Memory B cell (primary cell): Measurements from ENCODE around the gene DDX50.
"Not testable (repeated sequence)": the region's sequence is repeated elsewhere in the genome, so short reads cannot be mapped to it uniquely, and the experiment has no call there.

Experiments
- ATAC-seq: fragments of 150-1000 bp; cut with Tn5 transposase; 2 replicates; pipeline ENCODE4 v1.10.0; 2021; ENCODE audit warnings: low read depth, mild to moderate bottlenecking, moderate library complexity
- DNase-seq, 2 donors: peaks; one replicate each; pipeline ENCODE4 v3.0.0; 2022; ENCODE audit warnings: low spot score in 2 of 2
- H3K27ac Mint-ChIP-seq: one replicate; pipeline ENCODE4 v1.8.0; 2022; ENCODE audit warnings: mild to moderate bottlenecking, moderate library complexity, mixed read lengths
- H3K27me3 Mint-ChIP-seq: one replicate; pipeline ENCODE4 v1.8.0; 2022; ENCODE audit warnings: mixed read lengths
- H3K36me3 Mint-ChIP-seq: one replicate; pipeline ENCODE4 v1.8.0; 2022; ENCODE audit warnings: mild to moderate bottlenecking, mixed read lengths
- H3K4me1 Mint-ChIP-seq: one replicate; pipeline ENCODE4 v1.8.0; 2022; ENCODE audit warnings: mixed read lengths
- H3K4me3 Mint-ChIP-seq: one replicate; pipeline ENCODE4 v1.8.0; 2022; ENCODE audit warnings: mild to moderate bottlenecking, moderate library complexity, mixed read lengths
- H3K9me3 Mint-ChIP-seq: one replicate; pipeline ENCODE4 v1.8.0; 2022; ENCODE audit warnings: mixed read lengths

DDX50 gene

GRCh38 chr10:68901105-68901927 is at the start of gene DDX50:
TSS of gene DDX50 (plus strand) at chr10:68901315. CDS start at chr10:68901385, 70 bp downstream.
- Mint-ChIP-seq H3K9me3 (no peaks in the 10 kb centered on the region), H3K36me3 (peaks cover 5% of the 10 kb centered on the region), H3K4me3 (peak within 1 kb of the TSS; percentile 99), H3K27me3 (no peaks in the 10 kb centered on the region), H3K27ac (peak within 1 kb of the TSS; percentile 100), H3K4me1 (peaks cover 20% of the 10 kb centered on the region)
- ATAC-seq (peak; percentile 91), DNase-seq (peak; percentile 93 to 94)

GRCh38 chr10:68856352-68856751 is 44.8 kb upstream of the DDX50 start:
- no peaks in the 10 kb centered on the region for H3K4me1 Mint-ChIP-seq
- H3K27ac Mint-ChIP-seq, result no peak overlapping the region
- DNase-seq, result no peak
- H3K27me3 Mint-ChIP-seq, result peaks cover 3% of the 10 kb centered on the region
- H3K36me3 Mint-ChIP-seq, result peaks cover 7% of the 10 kb centered on the region
- no peak overlapping the region for H3K4me3 Mint-ChIP-seq
- no peak for ATAC-seq
- H3K9me3 Mint-ChIP-seq, result peaks cover 8% of the 10 kb centered on the region

GRCh38 chr10:68857005-68857404 is 44.1 kb upstream of the DDX50 start:
- DNase-seq (no peak), ATAC-seq (no peak)
- Mint-ChIP-seq H3K36me3 (peaks cover 7% of the 10 kb centered on the region), H3K9me3 (peaks cover 8% of the 10 kb centered on the region), H3K27me3 (peaks cover 3% of the 10 kb centered on the region), H3K27ac (no peak overlapping the region), H3K4me1 (no peaks in the 10 kb centered on the region), H3K4me3 (no peak overlapping the region)

GRCh38 chr10:68861253-68861652 is 39.9 kb upstream of the DDX50 start:
- DNase-seq (no peak), ATAC-seq (no peak)
- Mint-ChIP-seq H3K9me3 (peaks cover 14% of the 10 kb centered on the region), H3K27ac (no peak overlapping the region), H3K27me3 (peaks cover 3% of the 10 kb centered on the region), H3K4me3 (no peak overlapping the region), H3K36me3 (peaks cover 4% of the 10 kb centered on the region), H3K4me1 (no peaks in the 10 kb centered on the region)

GRCh38 chr10:68864611-68865010 is 36.5 kb upstream of the DDX50 start:
- Mint-ChIP-seq H3K4me3 (no peak overlapping the region), H3K36me3 (peaks cover 7% of the 10 kb centered on the region), H3K9me3 (peaks cover 16% of the 10 kb centered on the region), H3K27ac (no peak overlapping the region), H3K4me1 (no peaks in the 10 kb centered on the region), H3K27me3 (peaks cover 2% of the 10 kb centered on the region)
- ATAC-seq (no peak), DNase-seq (no peak)

GRCh38 chr10:68868173-68868572 is 32.9 kb upstream of the DDX50 start:
- not testable (repeated sequence) for H3K9me3 Mint-ChIP-seq, ATAC-seq, DNase-seq, H3K36me3 Mint-ChIP-seq, H3K27me3 Mint-ChIP-seq, H3K4me1 Mint-ChIP-seq, H3K4me3 Mint-ChIP-seq, H3K27ac Mint-ChIP-seq

GRCh38 chr10:68869623-68870022 is 31.5 kb upstream of the DDX50 start:
- Mint-ChIP-seq H3K27ac (no peak overlapping the region), H3K4me1 (no peaks in the 10 kb centered on the region), H3K4me3 (no peak overlapping the region), H3K36me3 (peaks cover 2% of the 10 kb centered on the region), H3K9me3 (peaks cover 5% of the 10 kb centered on the region), H3K27me3 (peaks cover 2% of the 10 kb centered on the region)
- DNase-seq, result no peak
- no peak for ATAC-seq

GRCh38 chr10:68870061-68870460 is 31.1 kb upstream of the DDX50 start:
- H3K9me3 Mint-ChIP-seq, result peaks cover 5% of the 10 kb centered on the region
- peaks cover 2% of the 10 kb centered on the region for H3K36me3 Mint-ChIP-seq
- H3K27ac Mint-ChIP-seq, result no peak overlapping the region
- peaks cover 2% of the 10 kb centered on the region for H3K27me3 Mint-ChIP-seq
- ATAC-seq (no peak), DNase-seq (no peak)
- no peaks in the 10 kb centered on the region for H3K4me1 Mint-ChIP-seq
- no peak overlapping the region for H3K4me3 Mint-ChIP-seq

GRCh38 chr10:68870545-68871104 is 30.5 kb upstream of the DDX50 start:
- Mint-ChIP-seq H3K4me1 (no peaks in the 10 kb centered on the region), H3K27me3 (peaks cover 2% of the 10 kb centered on the region), H3K36me3 (peaks cover 2% of the 10 kb centered on the region), H3K4me3 (no peak overlapping the region), H3K27ac (no peak overlapping the region), H3K9me3 (peaks cover 5% of the 10 kb centered on the region)
- no peak for DNase-seq
- ATAC-seq, result no peak

GRCh38 chr10:68871105-68871711 is 29.9 kb upstream of the DDX50 start:
- H3K27me3 Mint-ChIP-seq, result peaks cover 2% of the 10 kb centered on the region
- no peak overlapping the region for H3K27ac Mint-ChIP-seq
- DNase-seq, result no peak
- H3K4me3 Mint-ChIP-seq, result no peak overlapping the region
- H3K9me3 Mint-ChIP-seq, result peaks cover 5% of the 10 kb centered on the region
- peaks cover 2% of the 10 kb centered on the region for H3K36me3 Mint-ChIP-seq
- no peaks in the 10 kb centered on the region for H3K4me1 Mint-ChIP-seq
- no peak for ATAC-seq

GRCh38 chr10:68871731-68872342 is 29.3 kb upstream of the DDX50 start:
- H3K27ac Mint-ChIP-seq, result no peak overlapping the region
- H3K9me3 Mint-ChIP-seq, result peaks cover 5% of the 10 kb centered on the region
- no peak overlapping the region for H3K4me3 Mint-ChIP-seq
- ATAC-seq (no peak), DNase-seq (no peak)
- H3K4me1 Mint-ChIP-seq, result no peaks in the 10 kb centered on the region
- peaks cover 2% of the 10 kb centered on the region for H3K36me3 Mint-ChIP-seq
- H3K27me3 Mint-ChIP-seq, result peaks cover 2% of the 10 kb centered on the region

GRCh38 chr10:68876246-68877138 is 24.6 kb upstream of the DDX50 start:
- Mint-ChIP-seq H3K36me3 (no peaks in the 10 kb centered on the region), H3K9me3 (no peaks in the 10 kb centered on the region)
- no peak for ATAC-seq

GRCh38 chr10:68877482-68878110 is 23.5 kb upstream of the DDX50 start:
- no peak for DNase-seq
- Mint-ChIP-seq H3K36me3 (no peaks in the 10 kb centered on the region), H3K27ac (no peak overlapping the region), H3K9me3 (no peaks in the 10 kb centered on the region), H3K27me3 (peaks cover 1% of the 10 kb centered on the region), H3K4me3 (no peak overlapping the region), H3K4me1 (no peaks in the 10 kb centered on the region)
- ATAC-seq, result no peak

More at GRCh38 chr10:68876246-68877138, 24.6 kb upstream of the DDX50 start:
- no peak for DNase-seq
- no peaks in the 10 kb centered on the region for H3K27me3 Mint-ChIP-seq
- no peak overlapping the region for H3K4me3 Mint-ChIP-seq
- H3K27ac Mint-ChIP-seq, result no peak overlapping the region
- H3K4me1 Mint-ChIP-seq, result no peaks in the 10 kb centered on the region
